Vagina (tissue), 2 donors: ENCODE results near the gene MVK.

Source experiments
- CTCF ChIP-seq, 3 experiments: fragments of 450-650 bp in 2 of 3; fragments of 200-600 bp in 1 of 3; sonication (generic) in 1 of 3; IDR thresholded peaks; one replicate each; pipeline ENCODE4 v1.5.1; 2017 to 2019; ENCODE audit warnings: antibody characterized with exemption in 3 of 3, mild to moderate bottlenecking in 2 of 3, moderate library complexity in 2 of 3
- POLR2A ChIP-seq, 2 donors: fragments of 450-650 bp; IDR thresholded peaks; one replicate each; pipeline ENCODE4 v1.6.1; 2017; ENCODE audit warnings: antibody characterized with exemption in 2 of 2, mild to moderate bottlenecking in 2 of 2, moderate library complexity in 2 of 2

GRCh38 chr12:109540526-109541412, 32.8 kb upstream of the MVK start:
- TF ChIP-seq POLR2A (IDR thresholded peaks at IDR 0.05) (no peak), CTCF (IDR thresholded peaks at IDR 0.05) (no peak)
